H1 (cell line): ENCODE measurements around the gene PLA2G15. TPM values are rescaled to one million over a fixed set of nuclear protein-coding genes. Genes with fewer than 3 reads are reported as not detected.

Experiments used
- CHD7 ChIP-seq: fragments of 300-600 bp; sonication (generic); IDR thresholded peaks from 2 replicates; pipeline ENCODE4 v1.7.1; 2012; ENCODE audit warnings: low read length, moderate library complexity, mild to moderate bottlenecking, inconsistent platforms; ENCODE audit not compliant: insufficient replicate concordance
- HDAC2 ChIP-seq, 2 experiments: fragments of 300-600 bp in 1 of 2; sonication (generic) in 1 of 2; IDR thresholded peaks; 2 replicates each; pipeline ENCODE4 v1.6.1; 2011 to 2012; ENCODE audit warnings: low read depth in 2 of 2, low read length in 2 of 2, mild to moderate bottlenecking in 2 of 2, moderate library complexity in 2 of 2, borderline replicate concordance in 1 of 2, inconsistent platforms in 1 of 2
- polyA plus RNA-seq, 7 experiments: library from polyadenylated mRNA; depleted of rRNA in 3 of 7; stranded (reverse) in 5 of 7; unstranded in 2 of 7; fragments of >200 nt in 5 of 7; fragments of 200-250 nt in 2 of 7; gene quantifications; 1 replicate in 5 of 7; 2 replicates in 1 of 7; 4 replicates in 1 of 7; pipeline versions ENCODE4 v1.2.1 to v1.2.3, GENCODE V29; 2011 to 2013; ENCODE audit warnings: missing spikeins in 2 of 7, mixed read lengths in 2 of 7
- total RNA-seq: library from RNA; stranded (reverse); fragmentation: NEBNext Ultra II Directional; extraction: Animal tissue kit (Norgen Biotek cat#: 25700); gene quantifications from 2 replicates; pipeline ENCODE4 v1.2.1, GENCODE V29; 2021

Gene PLA2G15
- total and polyA plus RNA-seq, 2 of the 8 experiments (the other 6 are each of a cell fraction or from before 2014, with no cell fraction given) = 11.2 to 12.0 TPM

GRCh38 chr16:68215302-68215701 is 29.9 kb upstream of the PLA2G15 start (continued):
- TF ChIP-seq CHD7 (no peak), HDAC2 (IDR thresholded peaks at IDR 0.05; ENCODE audit: borderline replicate concordance in 1 of 2, low read depth in 2 of 2, low read length in 2 of 2) (no peak)
- TF ChIP-seq, all 59 proteins: peak for 0
